ENCODE results near the gene PTGES3L.
A peak's percentile ranks its signal among the peaks of the same experiment; 100 is the strongest.

PTGES3L gene

DNA sequence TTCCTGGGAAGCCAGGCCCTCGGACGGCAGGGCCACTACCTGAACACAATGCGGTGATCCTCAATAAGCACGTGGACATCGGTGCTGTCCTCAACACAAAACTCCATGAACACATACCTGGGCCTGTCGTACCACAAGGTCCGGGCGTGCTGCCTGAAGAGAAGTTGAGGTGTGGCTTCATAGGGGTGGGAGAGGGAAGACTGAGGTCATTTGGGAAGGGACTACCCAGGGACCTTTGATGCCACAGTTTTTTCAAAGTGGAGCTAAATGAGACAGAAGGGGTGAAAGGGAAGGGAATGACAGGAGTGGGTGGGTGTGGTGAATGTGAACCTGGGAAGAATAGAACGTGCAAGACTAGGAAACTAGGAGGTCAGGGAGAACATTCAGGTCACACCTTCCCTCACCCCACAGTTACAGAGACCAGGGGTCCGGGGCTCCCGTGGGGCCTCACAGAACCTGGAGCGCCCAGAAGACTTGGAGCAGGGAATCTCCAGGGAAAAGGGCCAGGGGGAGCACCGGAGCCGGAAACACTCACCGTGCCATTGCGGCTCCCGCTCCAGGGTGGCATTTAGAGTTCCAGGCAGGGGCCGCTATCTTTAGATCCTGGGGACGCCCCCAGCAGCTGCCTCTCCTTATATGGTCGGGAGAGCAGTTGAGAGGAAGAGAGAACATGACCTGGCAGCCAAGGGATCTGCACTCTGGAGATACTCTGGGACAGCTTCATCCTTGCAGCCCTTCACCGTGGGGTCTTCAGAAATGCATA, at the start of gene PTGES3L:
Gene PTGES3L, minus strand, starts transcription at position 570 of the 763 bp plus-strand sequence. Its CDS starts 27 bp downstream, at position 543.
- DNase-seq: peak in 40 of 56 donors; percentile 3 to 77 (median 42)

- no peak for DNase-seq
Measured at GRCh38 chr17:43028221-43028861, 48.5 kb upstream of the PTGES3L start.

DNA sequence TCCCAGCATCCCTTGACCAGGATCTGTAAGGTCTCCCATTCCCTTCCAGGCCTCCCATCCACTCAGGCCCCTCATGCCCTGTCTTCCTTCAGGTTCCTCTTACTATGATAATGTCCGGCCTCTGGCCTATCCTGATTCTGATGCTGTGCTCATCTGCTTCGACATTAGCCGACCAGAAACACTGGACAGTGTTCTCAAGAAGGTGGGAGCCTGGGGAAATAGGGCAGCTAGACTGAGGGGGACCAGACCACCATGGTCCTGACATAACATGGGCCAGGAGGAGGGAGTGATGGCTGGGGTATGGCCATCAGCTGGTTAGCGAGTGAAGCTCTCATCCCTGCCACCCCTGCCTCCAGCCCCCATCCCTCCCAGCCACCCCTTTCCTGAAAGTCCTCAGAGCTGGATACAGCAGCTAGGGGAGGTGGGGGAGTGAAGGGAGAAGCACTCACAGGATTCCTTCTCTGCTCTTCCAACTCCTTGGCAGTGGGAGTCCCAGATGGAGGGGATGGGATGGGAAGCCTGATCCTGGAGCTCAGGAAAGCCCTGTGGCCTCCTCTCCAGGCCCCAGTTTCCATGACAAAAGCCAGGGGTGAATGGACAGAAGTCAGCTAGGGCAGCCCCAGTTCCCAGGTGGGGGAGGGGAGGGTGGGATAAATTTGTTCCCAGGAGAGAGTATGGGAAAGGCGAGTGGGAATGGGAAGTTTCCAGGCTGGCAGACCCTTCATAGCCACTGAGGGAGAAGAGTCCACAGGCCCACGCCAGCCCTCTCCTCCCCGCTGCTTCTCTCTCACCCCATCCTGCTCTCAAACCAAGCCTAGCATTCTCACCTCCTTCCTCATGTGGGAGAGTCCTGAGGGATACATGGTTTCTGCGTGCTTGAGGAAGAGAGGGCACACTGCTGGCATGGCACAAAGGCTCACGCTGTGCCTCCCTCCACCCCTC, 47.5 kb upstream of the PTGES3L start:
- DNase-seq: no peak

DNA sequence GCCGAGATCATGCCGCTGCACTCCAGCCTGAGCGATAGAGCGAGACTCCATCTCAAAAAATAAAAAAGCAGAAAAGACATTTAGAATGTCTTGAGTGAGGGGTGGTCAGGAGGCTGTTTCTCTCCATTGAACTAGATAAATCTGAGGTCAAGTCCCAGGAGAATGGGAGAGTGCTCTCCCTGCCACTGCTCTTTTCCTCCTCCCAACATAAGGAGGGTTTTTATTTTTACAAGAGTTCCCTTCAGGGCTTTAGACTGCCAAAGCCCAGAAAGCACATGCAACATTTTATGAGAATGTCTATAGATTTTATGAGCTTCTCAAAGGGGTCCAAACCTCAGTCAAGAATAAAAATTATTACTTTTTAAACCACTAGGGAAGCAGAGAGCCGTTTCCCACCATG, 46.7 kb upstream of the PTGES3L start:
- DNase-seq: no peak

GRCh38 chr17:43025766-43026537, 46.1 kb upstream of the PTGES3L start:
- peak in 1 of 56 donors; percentile 10 for DNase-seq

DNA sequence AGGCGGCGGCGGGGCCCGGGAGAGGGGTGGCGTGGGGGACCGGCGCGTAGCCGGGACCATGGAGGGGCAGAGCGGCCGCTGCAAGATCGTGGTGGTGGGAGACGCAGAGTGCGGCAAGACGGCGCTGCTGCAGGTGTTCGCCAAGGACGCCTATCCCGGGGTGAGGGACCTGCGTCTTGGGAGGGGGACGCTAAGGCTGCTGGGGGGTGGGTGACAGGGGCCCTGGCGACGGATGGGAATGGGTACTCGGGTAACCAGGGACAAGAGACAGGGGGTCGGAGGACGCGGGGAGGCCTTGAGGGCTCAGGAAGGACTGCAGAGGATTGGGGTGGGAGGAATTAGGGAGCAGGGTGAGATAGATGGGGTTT, 45.4 kb upstream of the PTGES3L start:
- DNase-seq: peak in 3 of 56 donors; percentile 23 to 50 (median 43)

- peak in 55 of 56 donors; percentile 38 to 94 (median 80) for DNase-seq
Measured at GRCh38 chr17:43024407-43025289, 44.8 kb upstream of the PTGES3L start, which contains the start of gene RND2. RND2 (plus strand) TSS chr17:43025231; CDS start chr17:43025348, 117 bp downstream.

- DNase-seq: peak in 50 of 56 donors; percentile 28 to 83 (median 62)
Measured at GRCh38 chr17:43021741-43022512, 42.0 kb upstream of the PTGES3L start, which contains the start of gene VAT1. VAT1 (minus strand) TSS chr17:43022385; CDS start chr17:43022322, 63 bp downstream.

DNA sequence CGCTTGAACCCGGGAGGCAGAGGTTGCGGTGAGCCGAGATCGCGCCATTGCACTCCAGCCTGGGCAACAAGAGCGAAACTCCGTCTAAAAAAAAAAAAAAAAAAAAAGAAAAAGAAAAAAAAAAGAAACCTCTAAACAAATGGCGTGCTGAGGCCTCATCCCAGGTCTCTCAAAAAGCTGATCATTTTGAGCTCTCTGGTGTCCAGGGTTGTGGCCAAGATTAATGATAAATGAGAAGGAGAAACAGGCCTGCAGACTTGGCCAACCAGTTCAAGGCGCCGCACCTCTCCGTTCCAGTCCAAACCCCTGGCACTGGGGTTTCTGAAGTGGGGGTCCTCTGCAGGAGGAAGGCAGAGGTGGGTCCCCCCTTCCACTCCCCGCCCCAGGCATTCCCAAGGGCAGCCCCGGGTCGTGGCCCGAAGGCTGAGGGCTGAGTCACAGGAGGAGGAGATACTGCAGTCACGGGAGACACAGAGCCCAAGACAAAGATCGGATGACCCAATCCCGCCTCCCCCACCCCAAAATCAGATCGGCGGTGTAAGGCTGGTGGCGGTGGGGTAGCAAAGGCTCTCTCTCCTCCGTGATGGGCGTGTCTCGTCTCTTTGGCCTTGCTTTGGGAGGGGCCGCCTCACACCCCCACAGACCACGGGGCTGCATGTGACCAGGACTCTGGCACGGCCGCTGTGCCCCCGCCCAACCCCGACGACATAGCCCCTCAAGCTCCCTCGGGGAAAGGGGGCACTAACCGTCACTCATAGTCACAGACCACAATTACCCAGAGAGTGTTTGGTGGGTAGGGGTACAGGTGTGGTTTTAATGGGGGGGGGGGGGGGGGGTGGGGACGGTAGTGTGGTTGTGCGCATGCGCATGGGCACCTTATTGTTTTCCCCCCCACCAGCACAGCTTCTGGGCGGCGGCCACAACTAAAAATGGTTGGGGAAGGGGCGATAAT, 41.2 kb upstream of the PTGES3L start:
- peak in 41 of 56 donors; percentile 13 to 78 (median 56) for DNase-seq

DNA sequence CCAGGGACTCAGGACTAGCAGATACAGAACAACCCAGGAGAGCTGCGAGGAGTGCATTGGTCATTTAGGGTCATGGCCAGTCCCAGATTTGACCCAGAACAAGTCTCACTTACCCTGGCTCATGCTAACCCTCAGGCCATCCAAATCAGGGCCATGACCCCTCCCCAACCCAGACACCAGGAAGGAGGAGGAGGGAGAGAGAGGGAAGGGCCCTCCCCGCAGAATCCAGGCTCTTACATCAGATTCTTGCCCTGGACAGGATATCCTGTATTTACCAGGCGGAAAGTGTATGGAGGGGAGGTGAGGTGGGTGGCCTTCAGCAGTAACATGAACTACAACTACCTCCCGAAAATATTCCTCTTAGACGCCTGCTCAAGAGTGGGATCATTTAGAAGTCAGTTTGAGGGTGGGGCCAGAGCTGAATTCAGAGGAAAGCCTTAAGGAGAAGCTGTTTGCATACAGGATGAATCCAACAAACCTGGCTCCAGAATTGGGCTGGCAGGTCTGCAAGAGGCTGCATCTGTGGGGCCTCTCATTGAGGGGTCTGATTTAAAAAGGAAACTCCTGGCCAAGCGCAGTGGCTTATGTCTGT, 40.2 kb upstream of the PTGES3L start:
- DNase-seq: peak in 2 of 56 donors; percentile 10 to 30

- no peak for DNase-seq
Measured at GRCh38 chr17:43019418-43019817, 39.5 kb upstream of the PTGES3L start.

DNA sequence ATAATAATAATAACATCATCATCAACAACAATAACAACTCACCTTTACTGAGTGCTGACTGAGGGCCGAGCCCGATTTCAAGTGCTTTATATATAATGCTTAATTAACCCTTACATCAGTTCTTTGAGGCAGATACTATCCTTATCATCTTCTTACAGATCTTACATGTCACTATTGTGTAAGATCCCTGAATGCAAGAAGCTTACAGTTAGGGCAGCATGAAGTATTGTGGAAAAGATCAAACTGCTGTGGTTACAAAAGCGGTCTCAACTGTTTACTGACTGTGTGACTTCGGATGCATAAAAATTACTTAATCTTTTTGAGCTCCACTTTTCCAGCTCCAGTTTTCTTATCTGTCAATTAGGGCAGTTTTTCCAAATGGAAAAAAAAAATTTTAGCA, 39.1 kb upstream of the PTGES3L start:
- DNase-seq: no peak

DNA sequence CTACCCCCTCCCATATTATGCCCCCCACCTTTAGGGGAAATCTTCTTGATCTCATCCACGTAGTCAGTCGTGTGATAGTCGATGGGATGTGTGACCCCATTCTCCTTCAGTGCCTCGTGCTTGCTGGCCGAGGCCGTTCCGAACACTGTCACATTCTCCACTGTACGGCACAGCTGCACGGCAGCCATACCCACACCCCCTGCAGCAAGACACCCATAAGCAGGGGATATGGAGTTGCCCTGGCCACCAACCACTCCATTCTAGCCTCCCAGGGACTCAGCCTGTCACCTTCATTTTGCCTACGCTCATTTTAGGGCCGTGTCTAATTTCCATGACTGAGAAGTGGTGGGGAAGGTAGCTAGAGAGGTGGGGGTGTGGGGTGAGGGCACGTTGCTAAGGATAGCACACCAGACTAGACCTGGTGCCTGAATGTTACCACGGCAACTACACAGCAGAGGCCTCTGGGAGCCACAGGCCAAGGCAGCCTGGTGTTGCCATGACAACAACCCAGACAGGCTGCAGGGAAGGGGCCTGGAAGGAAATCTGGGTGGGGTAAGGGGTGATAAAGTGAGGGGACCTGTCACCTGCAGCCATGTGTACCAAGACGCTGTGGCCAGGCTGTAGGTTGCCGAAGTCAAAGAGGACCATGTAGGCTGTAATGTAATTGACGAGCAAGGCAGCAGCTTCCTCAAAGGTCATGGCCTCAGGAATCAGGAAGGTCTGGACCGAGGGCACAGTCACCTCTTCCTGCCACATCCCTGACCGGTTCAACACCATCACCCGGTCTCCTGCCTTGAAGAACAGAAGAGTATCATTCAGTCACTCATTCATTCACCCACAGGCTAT, 38.4 kb upstream of the PTGES3L start:
- peak in 44 of 56 donors; percentile 6 to 81 (median 41) for DNase-seq

DNA sequence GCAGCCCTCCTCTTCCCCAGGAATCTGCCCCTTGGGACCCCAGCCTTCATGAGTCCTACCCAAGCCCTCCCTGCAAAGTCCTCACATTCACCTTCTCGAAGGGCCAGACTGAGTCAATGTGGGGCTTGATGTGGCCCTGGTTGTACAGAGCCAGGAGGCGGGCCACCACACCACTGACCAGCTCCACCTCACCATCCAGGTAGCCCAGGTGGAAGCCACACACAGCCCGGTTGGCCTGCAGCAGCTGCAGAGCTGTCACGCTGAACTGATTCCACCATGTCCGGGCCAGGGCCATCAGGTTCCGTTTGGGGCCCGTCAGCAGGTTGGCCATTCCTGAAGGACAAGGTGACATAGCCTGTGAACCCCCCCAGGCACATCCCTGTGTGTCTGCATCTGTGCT, 36.3 kb upstream of the PTGES3L start:
- no peak for DNase-seq

- no peak for DNase-seq
Measured at GRCh38 chr17:43015579-43015978, 35.7 kb upstream of the PTGES3L start.
